NCI-H524 treated with DMSO at 0.1 percent for 48 hours (cell line): ENCODE data around the gene NEURL1B.
A peak's percentile ranks its signal among the peaks of the same experiment; 100 is the strongest.
"Not testable (repeated sequence)": the region's sequence is repeated elsewhere in the genome, so short reads cannot be mapped to it uniquely, and the experiment has no call there.

Source experiments
- DNase-seq: peaks from one replicate; lab custom pipeline; 2025; lab: John Stamatoyannopoulos, UW

NEURL1B gene

DNA sequence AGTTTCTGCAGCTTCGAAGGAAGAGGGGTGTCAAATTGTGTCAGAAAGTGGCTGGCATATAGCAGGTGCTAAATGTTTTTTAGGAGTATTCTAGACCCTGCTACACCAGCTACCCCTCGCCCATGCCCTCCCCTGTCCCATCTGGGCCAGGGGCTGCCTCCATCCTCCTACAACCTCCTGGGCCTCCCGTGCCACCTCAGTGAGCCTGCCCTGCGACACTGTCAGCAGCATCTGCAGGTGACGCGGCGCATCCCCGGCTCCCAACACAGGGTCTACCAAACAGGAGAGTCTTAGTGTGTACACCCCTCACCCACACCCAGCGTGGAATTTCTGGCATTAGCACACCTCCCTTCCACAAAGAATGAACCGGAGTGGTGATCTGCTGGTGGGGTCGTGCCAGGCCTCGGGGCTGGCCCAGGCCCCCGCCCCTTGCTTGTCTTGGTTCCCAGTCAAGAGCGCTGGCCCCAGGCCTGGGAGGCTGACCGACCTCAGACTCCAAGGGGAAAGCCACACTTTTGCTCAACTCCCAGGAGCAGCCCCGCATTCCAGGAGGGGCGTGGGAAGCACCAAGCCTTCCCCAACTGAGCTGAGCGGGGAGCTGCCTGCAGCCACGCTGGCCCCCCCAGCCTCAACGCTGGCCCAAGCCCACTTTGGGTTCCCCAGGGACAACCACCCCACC is 55.2 kb downstream of the NEURL1B start:
- no peak for DNase-seq

DNA sequence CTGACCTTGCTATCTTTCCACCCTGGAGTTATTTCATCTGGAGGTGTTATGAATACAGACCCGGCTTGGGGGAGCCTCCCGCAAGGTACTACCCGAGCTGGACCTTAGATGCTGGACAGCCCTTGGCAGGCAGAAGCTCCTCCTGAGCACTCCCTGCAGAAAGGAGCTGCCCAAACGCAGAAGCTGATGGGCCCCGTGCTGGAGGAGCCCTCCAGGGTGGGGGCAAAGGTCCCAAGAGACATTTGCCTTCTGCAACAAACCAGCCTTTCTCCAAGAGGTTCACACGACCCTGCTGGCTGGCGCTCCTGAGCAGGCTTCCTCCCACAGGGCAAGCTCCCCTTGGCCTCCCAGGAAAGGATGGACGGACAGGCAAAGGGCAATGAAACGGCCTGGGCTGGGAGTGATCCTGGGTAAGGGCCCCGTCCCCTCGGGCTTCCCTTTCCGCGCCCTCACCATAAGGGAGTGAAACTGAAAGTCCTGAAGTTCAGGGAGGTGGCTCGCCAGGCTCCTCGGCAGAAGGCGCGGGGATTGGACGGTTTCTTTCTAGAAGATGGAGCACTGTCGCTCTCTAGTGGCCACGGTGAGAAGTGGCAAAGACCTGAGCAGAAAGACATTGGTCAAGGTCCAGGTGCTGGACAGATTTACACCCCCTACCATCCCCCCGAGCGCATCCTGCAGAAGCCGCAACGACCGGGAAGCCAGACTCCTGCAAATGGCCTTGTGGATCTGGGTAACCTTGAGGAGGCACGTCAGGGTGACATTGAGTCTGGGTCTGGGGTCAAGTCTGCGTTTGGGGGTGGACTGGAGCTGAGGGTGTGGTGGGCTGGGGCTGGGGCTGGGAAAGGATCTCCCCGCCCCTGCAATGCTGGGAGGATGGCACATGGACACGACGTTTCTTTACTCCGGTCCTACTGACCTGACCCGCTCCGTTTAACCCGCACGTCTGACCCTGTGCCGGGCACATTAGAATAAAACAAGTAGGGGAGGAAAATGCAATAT is 56.4 kb downstream of the NEURL1B start:
- peak; percentile 29 for DNase-seq

DNA sequence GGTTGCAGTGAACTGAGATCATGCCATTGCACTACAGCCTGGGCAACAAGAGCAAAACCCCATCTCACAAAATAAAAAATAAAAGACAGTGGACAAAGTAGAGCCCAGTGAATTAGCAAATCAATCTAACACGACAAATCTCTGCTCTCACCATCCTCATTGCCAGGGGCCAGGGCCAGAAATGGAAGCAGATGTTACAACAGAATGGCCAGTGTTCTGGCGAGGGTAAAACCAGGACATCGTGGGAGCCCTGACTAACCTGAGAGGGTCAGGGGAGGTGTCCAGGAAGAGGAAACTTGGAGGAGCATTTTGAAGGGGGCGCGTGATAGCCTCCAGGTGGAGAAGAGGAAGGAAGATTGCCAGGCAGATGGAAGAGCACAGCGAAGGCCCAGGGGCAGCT is 58.4 kb downstream of the NEURL1B start:
- no peak for DNase-seq

DNA sequence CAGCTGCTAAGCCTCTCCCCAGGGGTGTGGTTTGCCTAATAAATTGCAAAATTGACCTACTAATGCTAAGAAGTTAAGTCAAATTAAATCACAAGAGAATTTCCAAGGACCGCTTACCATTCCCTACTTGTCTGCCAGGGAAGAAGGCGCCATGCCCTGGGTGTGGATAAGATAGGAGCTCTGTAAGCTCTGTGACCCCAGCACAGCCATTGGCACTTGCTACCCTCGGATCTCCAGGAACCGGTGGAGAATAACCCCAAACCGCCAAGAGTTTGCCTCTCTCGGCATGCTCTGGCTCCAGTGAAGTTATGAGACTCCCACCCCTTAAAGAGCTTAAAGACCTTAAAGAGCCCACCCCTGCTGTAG is 58.9 kb downstream of the NEURL1B start:
- peak; percentile 19 for DNase-seq

DNA sequence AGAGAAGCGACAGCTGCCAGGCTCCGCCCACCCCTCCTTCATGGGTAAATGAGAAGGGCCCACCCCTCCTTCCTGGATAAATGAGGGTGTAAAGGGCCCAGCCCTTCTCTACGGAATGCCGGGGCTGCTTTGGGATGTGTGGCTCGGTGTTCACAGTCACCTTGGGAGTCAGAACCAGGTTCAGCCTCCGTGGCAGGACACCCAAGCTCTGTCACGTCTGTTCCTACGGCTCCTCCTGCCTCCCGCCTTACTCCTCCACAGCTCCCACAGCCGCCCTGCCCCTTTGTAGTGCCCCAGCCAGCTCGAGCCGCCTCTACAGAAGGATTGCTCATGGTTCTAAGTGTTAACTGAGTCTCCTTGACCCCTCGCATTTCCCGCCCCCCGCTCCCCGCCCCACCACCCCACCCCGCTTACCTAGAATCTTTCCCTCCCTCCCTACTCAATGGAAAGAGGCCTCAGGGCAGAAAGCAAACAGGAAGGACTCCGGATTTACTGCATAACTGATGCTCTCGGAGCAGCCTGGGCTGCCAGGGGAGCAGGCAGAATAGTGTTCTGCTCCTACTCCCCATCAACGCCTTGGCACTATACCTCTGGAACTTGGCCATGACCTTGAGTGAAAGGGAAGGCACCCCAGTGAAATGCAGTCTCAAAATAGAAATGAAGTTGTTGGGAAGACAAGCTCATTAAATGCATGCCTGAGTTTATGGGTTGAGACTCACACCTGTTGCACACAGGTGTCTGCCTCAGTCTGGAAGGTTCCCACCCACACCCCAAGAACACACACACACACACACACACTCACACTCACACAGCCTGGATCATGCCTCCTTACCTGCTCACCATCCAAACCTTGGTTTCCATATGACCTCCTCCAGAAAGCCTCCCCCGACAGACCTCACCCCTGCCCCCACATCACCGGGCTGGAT is 59.6 kb downstream of the NEURL1B start:
- no peak for DNase-seq

DNA sequence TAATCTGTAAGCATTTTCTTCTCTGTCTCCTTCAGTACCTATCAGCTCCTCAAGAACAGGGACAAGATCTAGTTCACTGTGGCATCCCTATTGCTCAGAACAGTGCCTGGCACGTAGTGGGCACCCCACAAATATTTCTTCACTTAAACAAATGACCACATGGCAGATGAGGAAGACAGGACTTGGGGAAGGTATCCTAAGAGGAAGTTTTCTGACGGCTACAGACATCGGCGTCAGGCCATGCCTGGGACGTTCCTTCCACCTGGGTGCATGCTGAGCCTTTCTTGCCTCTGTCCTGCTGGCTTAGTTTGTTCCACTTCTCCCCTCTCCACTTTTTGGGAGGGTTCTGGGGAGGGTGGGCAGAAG is 60.2 kb downstream of the NEURL1B start:
- no peak for DNase-seq

DNA sequence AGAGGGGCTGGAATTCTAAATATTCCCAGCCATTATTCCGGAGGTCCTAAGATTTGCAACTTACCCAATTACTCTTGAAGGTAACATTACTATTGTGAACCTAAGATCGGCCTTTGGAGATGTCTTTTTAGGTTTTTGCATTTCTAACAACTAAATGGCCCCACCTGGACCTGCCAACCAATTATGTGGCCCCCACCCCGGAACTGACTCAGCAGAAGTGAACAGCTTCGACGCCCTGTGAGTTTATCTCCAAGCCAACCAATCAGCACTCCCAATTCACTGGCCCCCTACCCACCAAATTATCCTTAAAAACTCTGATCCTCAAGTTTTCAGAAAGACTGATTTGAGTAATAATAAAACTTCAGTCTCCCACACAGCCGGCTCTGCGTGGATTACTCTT is 62.9 kb downstream of the NEURL1B start:
- no peak for DNase-seq

DNA sequence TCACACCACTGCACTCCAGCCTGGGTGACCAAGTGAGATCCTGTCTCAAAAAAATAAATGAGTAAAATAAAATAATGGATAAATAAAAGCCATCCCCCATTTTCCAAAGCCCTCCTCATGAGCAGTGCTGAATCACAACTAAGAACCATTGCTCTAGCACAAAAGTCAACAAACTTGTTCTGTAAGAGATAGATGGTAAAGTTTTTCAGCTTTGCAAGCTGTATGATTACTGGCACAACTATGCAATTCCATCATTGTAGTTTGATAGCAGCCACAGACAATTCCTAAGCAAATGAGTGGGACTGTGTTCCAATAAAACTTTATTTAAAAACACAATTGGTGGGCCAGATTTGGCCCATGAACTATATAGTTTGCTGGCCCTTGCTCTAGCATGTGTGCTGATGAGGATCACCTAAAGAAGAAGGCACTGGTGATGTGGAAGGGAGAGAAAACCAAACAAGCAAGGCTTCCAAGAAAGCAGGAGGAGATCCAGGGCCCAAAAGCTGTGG is 64.6 kb downstream of the NEURL1B start:
- no peak for DNase-seq

DNA sequence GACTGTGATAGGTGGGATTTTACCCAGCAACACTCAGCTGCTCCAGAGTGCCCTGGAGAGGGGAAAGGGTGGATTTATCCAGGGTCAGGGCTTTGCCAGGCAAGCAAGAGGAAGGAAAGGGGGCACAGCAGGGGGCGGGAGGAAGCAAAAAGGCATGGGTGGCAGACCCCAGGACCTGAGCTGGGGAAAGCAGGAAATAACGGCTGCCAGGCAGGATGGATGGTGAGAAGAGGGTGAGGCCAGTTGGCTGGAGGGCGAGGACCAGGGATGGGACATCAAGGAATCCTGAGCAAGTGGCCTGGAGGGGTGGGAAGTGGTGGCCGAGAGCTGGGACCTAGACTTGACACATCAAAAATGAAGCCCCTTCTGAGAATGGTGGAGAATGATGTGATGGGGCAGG is 65.7 kb downstream of the NEURL1B start:
- no peak for DNase-seq

DNA sequence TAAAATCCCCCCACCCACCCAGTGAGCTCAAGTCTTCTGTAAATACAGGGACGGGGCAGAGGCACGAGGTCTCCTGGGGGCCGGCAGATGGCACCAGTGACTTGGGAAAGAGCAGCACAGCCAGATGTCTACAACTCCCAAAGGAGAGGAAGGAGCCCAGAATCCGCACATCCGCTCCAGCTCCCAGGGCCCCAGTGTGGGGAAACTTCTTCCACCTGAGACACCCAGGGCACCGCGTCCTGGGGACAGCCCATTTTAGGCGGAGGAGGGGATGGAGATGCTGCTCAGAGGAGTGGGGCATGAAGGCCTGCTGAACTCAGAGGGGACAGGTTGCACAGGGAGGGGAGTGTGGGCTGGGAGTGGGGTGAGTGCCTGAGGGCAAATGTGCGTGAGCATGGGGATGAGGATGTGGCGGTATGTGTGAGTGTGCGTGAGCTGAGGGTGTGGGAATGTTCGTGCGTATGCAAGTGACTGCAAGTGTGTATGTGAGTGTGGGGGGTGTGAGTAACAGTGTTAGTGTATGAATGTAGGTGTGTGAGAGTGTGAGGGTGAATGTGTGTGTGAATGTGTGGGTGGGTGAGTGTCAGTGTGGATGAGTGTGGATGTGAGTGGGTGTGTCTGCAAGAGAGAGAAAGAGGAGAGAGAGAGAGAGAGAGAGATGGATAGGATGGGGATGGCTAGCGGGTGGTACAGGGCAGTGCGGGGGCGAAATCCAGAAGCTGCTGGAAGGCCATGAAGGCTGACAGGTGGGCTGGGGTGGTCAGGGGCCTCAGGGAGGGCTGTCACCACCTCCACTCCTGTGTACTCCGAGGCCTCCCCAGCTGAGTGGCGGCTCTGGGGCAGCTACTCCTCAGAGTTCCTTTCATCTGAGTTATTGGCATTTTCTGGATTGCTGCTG is 66.5 kb downstream of the NEURL1B start:
- peak; percentile 11 for DNase-seq

DNA sequence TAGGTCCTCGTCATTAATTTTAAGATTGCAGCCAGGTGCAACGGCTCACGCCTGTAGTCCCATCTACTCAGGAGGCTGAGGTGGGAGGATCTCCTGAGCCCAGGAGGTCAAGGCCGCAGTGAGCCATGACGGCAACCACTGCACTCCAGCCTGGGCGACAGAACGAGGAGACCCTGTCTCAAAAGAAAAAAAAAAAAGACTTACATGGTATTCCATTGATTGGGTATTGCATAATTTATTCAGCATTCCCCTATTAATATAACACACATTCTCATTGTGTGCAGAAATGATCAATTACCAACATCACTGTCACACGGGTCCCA is 67.1 kb downstream of the NEURL1B start:
- no peak for DNase-seq

DNA sequence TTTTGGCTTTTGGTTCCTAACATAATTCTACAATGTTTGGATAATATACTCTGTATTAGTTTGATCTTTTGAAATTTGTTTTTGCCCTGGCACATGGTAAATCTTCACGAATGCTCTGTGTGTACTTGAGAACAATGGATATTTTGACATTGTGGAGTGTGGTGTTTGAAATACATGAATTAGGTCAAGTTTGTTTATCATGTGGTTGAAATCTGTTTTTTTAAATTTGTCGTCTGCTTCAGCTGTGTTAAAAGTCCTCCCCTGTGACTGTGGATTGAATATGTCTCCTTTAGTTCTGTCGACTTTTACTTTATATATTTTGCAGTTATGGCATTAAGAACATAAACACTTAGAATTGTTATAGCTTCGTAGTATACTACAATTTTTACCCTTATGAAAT is 69.6 kb downstream of the NEURL1B start:
- DNase-seq, result no peak

DNA sequence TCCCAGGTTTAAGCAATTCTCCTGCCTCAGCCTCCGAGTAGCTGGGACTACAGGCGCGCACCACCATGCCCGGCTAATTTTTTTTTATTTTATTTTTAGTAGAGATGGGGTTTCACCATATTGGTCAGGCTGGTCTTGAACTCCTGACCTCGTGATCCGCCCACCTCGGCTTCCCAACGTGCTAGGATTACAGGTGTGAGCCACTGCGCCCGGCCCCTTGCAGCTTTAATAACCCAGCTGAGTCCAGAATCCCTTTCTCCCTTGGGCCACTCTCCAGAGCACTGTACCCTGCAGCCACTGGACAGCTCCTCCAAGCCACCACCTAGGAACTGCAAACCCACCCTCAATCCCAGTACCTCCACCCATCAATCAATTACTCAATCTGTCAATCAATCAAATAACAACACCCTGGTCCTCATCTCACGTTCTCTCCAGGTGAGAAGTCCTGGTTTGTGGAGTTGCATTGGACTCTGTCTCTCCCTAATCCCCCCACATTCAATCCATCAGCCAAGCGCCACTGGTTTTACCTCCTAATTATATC is 70.3 kb downstream of the NEURL1B start:
- DNase-seq, result not testable (repeated sequence)

DNA sequence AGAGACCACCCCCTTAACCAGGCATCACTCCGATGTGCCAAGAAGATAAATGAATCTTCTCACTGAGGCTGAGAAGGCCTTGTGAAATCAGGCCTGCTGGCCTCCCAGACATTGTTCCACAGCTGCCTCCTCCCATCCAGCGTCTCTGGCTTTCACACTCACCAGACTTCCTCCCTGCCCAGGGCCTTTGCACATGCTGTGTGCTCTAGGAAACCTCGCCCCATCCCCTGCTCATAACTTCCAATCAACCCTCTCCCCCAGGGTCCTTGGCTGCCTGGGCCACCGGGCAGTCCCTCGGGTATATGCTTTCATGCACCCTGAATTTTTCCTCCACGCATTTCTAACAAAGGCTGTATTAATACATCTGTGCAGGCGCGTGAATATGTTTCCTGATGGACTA is 71.5 kb downstream of the NEURL1B start:
- DNase-seq, result no peak

DNA sequence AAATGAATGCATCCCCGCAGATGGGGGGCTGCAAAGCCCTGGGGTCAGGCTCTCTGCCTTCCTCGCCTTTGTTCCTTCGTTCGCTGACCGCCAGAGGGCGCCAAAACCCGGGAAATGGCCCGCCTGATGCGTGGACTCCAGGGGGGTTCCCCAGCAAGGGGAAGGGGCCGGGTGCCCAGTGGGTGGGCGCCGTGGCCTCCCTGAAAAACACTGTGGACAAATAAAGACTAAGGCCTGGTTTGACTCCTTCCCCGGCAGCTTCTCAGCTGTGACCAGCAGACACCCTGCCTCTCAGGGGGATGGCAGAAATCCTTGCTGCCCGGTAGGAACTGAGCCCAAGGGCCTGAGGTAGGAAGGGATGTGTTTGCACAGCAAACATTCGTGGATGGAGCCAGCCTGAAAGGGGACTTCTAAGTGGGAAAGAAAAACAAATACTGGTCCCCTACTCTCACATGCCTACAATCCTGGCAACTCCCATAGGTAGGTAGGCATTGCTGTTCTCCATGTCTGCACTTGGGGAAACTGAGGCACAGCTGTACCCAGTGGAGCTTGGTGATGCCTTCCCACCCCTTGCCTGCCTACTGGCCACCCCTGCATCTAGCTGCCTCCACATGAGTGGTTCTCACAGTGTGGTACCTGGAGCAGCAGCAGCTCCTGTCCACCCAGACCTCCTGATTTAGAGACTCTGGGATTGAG is 72.2 kb downstream of the NEURL1B start:
- DNase-seq, result no peak

DNA sequence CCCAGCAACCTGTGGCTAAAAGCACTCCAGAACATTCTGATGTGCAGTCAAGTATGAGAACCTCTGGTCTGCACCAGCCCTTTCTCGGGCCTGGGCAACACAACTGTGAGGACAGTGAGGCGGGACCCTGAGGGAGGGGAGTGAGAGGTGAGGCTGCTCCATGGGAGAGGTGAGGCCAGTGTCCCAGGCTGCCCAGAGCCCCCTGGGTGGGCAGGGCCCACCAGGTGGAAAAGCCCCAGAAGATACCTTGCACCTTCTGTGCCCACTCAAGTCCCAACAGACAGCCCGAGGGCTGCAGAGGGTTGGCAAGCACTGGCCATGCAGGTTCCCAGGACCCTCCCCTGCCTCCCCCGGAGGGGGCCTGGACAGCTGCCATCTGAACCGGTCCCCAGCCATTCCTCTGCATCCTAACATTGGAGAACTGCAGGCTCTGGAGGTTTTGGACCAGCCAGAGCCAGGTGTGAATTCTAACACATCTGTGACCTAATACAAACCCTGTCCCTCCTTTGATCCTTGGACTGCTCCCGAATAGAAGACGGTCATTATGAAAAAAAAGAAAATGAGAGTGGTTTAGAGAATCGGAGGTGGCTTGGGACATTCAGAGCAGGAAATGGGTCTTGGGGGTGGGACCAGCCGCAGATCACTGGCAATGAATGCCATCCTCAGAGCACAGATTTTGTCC is 72.9 kb downstream of the NEURL1B start:
- DNase-seq, result no peak

DNA sequence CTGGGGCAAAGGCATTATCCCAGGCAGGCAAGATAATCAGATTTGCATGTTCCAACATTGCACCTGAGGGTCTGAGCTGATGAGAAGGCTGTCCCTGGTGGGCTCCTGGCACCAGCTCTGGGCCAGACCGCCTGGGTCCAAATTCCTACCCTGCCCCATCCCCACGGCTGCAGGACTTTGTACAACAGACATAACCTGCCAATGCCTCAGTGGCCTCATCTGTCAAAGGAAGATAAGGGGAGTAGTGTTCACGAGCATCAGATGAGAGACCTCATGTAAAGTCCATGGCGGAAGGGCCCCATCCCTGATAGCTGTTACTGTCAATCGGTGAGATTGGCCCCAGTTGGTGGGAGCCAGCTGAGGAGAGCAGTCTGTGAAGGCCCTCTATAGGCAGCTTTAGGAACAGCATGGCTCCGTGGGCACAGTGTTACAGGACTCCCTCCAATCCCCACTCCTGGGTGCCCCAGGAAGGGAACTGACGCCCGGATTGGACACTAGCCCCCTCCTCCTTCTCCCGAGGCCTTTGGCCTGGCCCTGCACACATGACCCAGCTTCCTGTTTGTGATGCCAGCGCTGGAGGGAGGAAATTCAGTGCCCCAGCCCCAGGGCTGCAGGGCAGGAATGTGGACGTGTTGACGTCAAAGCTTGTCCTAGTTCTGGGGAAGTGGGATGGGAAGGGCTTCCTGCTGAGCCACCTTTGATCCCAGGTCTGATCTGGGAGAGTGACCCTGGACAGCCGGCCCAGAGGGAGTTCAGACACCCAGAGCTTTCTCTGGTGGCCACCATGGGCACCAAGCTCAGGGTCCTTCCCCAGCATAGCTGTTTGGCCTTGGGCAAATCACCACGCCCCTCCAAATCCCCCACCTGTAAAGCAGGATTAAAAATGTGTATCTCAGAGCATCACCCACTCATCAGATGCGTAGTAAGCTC is 73.7 kb downstream of the NEURL1B start:
- peak; percentile 6 for DNase-seq

DNA sequence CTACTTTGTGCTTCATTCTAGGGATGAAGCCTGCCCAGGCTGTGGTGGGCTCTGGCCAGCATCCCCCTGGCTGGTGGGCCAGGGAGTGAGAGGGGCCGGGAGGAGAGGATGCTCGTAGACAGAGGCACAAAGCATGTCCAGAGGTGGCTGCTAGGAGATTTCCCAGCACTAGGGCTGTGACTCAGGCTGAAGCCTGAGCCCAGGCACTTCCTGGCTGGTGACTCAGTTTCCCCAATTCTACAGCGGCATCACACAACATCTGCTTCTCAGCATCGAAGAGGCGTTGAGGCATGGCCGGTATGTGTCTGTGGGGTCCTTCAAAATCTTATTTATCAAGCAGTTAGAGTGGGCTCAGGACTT is 74.3 kb downstream of the NEURL1B start:
- no peak for DNase-seq
